GM19099 (cell line): Measurements from ENCODE around the gene RPL18.

ENCODE experiments used
- POLR2A ChIP-seq: IDR thresholded peaks from 3 replicates; pipeline ENCODE4 v1.6.1; 2011; ENCODE audit warnings: low read depth; ENCODE audit not compliant: insufficient read length; ENCODE audit errors: extremely low read depth

The RPL18 gene

GRCh38 chr19:48624791-48625723 lies 6.1 kb upstream of the RPL18 start:
- no peak for TF ChIP-seq POLR2A

GRCh38 chr19:48624067-48624594 lies 5.2 kb upstream of the RPL18 start:
- TF ChIP-seq POLR2A = no peak

- no peak for TF ChIP-seq POLR2A
Measured at GRCh38 chr19:48623556-48624066, 4.6 kb upstream of the RPL18 start.

DNA sequence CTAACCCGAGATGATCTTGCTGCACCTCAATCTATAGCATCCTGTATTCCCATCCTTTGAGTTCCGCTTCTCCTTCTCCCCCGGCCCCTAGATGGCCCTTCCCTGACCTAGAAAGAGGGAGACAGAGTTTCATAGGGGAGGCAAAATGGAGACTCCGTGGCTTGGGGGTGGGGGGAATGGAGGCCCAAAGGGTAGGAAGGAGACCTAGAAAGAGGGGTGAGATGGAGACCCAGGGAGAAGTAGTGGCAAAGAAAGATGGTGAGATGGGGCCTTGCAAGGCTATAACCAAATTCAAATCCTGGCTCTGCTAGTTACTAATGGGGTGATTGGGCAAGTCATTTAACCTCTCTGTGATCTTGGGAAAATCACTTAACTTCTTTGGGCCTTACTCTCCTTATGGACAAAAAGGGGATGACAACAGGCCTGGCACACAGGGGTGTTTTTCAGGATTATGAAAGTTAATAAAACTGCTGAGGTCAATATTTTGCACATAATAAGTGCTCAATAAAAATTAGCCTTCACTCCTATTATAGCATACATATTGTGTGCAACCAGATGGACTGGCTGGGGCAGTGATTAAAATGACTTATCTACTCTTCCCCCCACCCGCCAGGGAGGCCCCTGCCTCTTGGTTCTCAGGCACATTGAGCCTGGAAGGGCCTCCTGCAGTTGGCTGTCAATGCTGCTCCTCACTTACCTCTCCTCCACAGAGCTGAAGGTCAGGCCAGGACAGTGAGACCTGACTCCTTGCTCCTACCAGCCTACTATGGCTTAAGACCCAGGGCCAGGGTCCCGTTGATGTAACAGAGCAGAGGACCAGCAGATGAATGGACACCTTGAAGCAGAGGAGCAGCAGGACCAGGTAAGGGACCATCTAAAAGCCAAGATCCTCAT lies 961 bp upstream of the RPL18 start:
- TF ChIP-seq POLR2A = no peak

GRCh38 chr19:48618278-48618915 lies 581 bp downstream of the RPL18 start:
- no peak for TF ChIP-seq POLR2A

- no peak for TF ChIP-seq POLR2A
Measured at GRCh38 chr19:48617146-48617937, 1.6 kb downstream of the RPL18 start.

GRCh38 chr19:48616491-48617056 lies 2.4 kb downstream of the RPL18 start:
- TF ChIP-seq POLR2A = no peak

GRCh38 chr19:48616041-48616436 lies 2.9 kb downstream of the RPL18 start:
- no peak for TF ChIP-seq POLR2A

DNA sequence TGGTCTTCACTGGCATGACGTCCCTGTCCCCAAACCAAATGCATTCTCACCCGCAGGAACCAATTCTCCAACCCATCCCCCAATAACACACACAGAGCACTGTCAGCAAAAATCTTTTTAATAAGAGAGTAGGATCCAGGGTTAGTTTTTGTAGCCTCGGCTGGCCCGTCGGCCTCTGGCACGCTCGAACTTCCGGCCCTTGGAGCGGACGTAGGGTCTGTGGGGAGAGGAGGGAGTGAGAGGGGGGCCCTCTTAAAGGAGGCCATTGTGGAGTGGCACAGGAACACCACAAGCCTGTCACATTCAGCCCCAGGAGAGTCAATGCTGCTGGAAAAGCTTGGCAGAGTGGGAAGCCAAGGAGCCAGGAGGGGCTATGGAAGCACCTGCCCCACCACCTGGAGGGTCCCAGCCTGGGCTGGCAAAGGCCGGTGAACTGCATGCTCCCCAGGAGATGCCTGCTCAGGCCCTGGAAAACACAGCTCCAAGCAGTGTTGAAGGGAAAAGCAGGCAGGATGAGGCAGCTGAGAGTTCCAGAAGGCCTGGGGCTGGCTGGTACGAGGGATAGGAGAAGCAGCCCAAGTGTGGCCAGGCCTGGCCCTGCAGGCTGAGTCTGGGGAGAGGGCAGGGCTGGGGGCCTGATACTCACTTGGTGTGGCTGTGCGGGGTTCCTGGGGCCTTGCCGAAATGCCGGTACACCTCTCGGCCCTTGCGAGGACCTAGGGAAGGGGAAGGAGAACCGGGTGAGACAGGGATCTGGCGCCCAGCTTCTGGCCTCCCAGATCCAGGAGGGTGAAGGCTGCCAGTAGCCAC lies 3.5 kb downstream of the RPL18 start:
- no peak for TF ChIP-seq POLR2A

DNA sequence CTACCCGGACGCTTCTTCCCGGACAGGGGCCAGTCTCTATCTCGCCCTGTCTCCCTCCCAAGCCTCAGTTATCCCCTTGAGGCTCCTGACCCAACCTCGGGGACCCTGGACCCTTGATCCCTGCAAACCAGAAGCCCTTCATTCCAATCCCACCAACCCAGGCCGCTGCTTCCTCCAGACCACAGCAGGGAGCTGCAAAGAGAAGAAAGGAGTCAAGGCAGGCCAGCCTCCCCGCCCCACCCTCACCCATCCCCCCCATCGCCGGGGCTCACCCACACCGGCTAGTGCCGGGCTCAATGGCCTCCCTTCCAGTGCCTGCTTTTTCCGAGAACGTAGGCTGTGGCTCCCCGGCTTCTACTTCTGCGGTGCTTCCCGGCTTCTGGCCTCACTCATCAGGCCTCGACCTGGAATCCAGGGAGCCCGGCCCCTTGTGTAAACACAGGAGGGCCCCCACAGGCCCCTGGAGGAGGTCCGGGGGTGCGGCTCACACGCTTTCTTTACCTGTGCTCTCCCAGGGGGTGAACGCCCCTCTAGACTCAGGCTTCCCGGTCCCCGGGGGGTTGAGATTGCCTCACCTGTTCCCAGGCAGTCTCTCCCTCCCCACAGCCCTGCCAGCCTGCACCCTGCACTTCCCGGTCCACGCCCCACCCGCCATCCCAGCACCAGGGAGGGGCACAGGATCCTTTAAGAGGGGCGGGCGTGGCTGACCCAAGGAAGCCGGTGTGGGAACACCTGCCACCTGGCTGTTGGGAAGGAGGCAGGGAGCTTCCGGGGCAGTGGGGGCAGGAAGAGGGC lies 4.3 kb downstream of the RPL18 start, which contains the start of gene FAM83E:
Gene FAM83E, minus strand, starts transcription at position 641 of the 795 bp plus-strand sequence. CDS start 1,704 bp downstream, outside the sequence.
- no peak for TF ChIP-seq POLR2A

DNA sequence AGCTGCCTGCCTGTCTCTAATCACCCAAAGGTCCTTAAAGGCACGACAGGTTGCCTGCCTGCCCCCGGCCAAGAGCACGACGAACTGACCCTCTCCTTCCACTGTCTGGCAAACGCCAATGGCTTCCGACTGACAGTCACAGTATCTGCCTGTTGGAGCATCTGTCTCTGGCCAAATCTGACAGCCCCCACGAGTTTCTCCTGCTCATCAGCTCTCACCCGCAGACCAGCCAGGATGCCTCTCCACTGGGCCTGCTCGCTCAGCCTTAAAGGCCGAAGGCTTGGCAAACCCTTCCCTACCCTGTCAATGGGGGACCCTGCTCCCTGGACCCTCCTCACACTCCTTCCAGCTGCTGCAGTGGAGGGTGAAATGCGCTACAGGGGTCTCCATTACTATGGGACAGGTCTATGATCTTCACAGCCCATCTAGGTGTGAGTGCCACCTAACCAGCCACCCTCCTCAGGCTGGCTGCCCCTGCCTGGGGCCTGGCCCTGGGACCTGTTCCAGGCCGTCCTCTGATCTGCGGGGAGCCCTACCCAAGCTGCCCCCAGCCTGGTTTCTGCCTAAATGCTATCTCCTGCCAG lies 5.0 kb downstream of the RPL18 start:
- TF ChIP-seq POLR2A = peak; percentile 8
